Stimulated activated memory B cell treated with anti-CD40 and anti-IgM and Interleukin-4, amounts not matched to agents 10 μg/mL and 1 μg/mL and 100 μg/mL, for 72 hours (primary cell): ENCODE measurements around the gene MLXIP.
A peak's percentile ranks its signal among the peaks of the same experiment; 100 is the strongest.

Experiments
- ATAC-seq: fragments of 150-1000 bp; cut with Tn5 transposase; 2 replicates; pipeline ENCODE4 v1.10.0; 2021
- H3K27ac Mint-ChIP-seq: one replicate; pipeline ENCODE4 v1.8.0; 2022; ENCODE audit warnings: mild to moderate bottlenecking, mixed read lengths
- H3K27me3 Mint-ChIP-seq: one replicate; pipeline ENCODE4 v1.8.0; 2022; ENCODE audit warnings: mixed read lengths
- H3K36me3 Mint-ChIP-seq: one replicate; pipeline ENCODE4 v1.8.0; 2022; ENCODE audit warnings: mixed read lengths
- H3K4me1 Mint-ChIP-seq: one replicate; pipeline ENCODE4 v1.8.0; 2022; ENCODE audit warnings: mixed read lengths
- H3K4me3 Mint-ChIP-seq: one replicate; pipeline ENCODE4 v1.8.0; 2022; ENCODE audit warnings: mild to moderate bottlenecking, moderate library complexity, mixed read lengths
- H3K9me3 Mint-ChIP-seq: one replicate; pipeline ENCODE4 v1.8.0; 2022; ENCODE audit warnings: mixed read lengths

Gene MLXIP

GRCh38 chr12:122081083-122081696 is 2.6 kb downstream of the MLXIP start:
- H3K27me3 Mint-ChIP-seq, result no peaks in the 10 kb centered on the region
- H3K4me1 Mint-ChIP-seq, result peaks cover 76% of the 10 kb centered on the region
- H3K27ac Mint-ChIP-seq, result peak overlapping the region; percentile 65
- H3K36me3 Mint-ChIP-seq, result peaks cover 18% of the 10 kb centered on the region
- H3K4me3 Mint-ChIP-seq, result peak overlapping the region; percentile 58
- no peak for ATAC-seq
- no peaks in the 10 kb centered on the region for H3K9me3 Mint-ChIP-seq

GRCh38 chr12:122081697-122082221 is 3.2 kb downstream of the MLXIP start:
- peak overlapping the region; percentile 65 for H3K27ac Mint-ChIP-seq
- H3K27me3 Mint-ChIP-seq, result no peaks in the 10 kb centered on the region
- peaks cover 19% of the 10 kb centered on the region for H3K36me3 Mint-ChIP-seq
- no peaks in the 10 kb centered on the region for H3K9me3 Mint-ChIP-seq
- H3K4me1 Mint-ChIP-seq, result peaks cover 76% of the 10 kb centered on the region
- peak; percentile 53 for ATAC-seq
- H3K4me3 Mint-ChIP-seq, result peak overlapping the region; percentile 58

DNA sequence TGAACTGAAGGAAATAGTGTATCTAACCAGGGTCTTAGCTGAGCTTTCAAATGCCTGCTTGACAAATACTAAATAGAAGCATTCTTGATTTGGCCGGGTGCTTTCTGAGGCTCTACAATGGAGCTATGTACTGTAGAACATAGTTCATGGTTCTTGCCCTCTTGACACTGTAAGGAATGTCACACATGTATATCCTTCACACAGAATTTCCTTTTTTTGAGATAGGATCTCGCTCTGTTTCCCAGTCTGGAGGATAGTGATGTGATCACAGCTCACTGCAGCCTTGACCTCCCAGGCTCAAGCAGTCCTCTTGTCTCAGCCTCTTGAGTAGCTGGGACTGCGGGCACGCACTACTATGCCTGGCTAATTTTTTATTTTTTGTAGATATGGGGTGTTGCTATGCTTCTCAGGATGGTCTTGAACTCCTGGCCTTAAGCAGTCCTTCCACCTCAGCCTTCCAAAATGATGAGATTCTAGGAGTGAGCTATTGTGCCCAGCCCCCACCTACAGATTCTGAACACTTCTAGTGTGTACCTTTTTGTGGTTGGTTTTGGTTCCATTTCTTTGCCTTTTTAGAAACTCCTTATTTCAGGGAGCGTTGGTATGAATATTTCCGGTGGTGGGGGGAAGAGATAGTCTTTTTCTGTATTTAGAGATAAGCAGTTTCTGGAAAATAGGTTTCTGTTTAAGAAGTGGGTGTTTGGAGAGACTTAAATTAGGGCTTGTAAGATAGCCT is 4.2 kb downstream of the MLXIP start:
- peaks cover 80% of the 10 kb centered on the region for H3K4me1 Mint-ChIP-seq
- ATAC-seq, result no peak
- H3K4me3 Mint-ChIP-seq, result peak overlapping the region; percentile 4

GRCh38 chr12:122084857-122085405 is 6.4 kb downstream of the MLXIP start:
- Mint-ChIP-seq H3K9me3 (no peaks in the 10 kb centered on the region), H3K36me3 (peaks cover 34% of the 10 kb centered on the region), H3K4me1 (peaks cover 78% of the 10 kb centered on the region), H3K27ac (no peak overlapping the region), H3K4me3 (no peak overlapping the region), H3K27me3 (no peaks in the 10 kb centered on the region)
- no peak for ATAC-seq

More for the DNA sequence above, 4.2 kb downstream of the MLXIP start:
- peaks cover 29% of the 10 kb centered on the region for H3K36me3 Mint-ChIP-seq
- H3K9me3 Mint-ChIP-seq, result no peaks in the 10 kb centered on the region
- peak overlapping the region; percentile 65 for H3K27ac Mint-ChIP-seq
- H3K27me3 Mint-ChIP-seq, result no peaks in the 10 kb centered on the region

- Mint-ChIP-seq H3K9me3 (no peaks in the 10 kb centered on the region), H3K36me3 (peaks cover 34% of the 10 kb centered on the region), H3K4me3 (no peak overlapping the region), H3K27me3 (no peaks in the 10 kb centered on the region), H3K4me1 (peaks cover 74% of the 10 kb centered on the region), H3K27ac (peak overlapping the region; percentile 4)
- ATAC-seq, result no peak
Measured at GRCh38 chr12:122085591-122085990, 7.0 kb downstream of the MLXIP start.

DNA sequence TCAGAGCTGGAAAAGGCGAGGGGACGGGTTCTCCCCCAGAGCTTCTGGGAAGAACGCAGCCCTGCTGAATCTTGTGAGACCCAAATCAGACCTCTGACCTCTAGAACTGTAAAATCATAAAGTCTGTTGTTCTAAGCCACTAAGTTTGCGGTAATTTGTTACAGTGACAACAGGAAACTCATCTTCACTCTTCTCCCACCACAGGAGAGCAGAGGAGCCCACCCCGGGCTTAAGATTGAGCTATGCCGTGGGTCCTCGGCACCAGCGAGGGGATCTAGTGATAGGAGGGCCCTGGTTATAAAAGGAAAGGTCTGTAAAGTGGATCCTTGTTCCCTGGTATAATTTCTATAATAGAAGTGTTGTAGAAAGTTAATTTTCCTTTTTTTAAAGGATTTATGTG is 7.6 kb downstream of the MLXIP start:
- Mint-ChIP-seq H3K4me3 (no peak overlapping the region), H3K9me3 (no peaks in the 10 kb centered on the region), H3K36me3 (peaks cover 34% of the 10 kb centered on the region), H3K4me1 (peaks cover 73% of the 10 kb centered on the region), H3K27me3 (no peaks in the 10 kb centered on the region), H3K27ac (peak overlapping the region; percentile 4)
- no peak for ATAC-seq

GRCh38 chr12:122086641-122087285 is 8.2 kb downstream of the MLXIP start:
- Mint-ChIP-seq H3K27ac (peak overlapping the region; percentile 4), H3K36me3 (peaks cover 34% of the 10 kb centered on the region), H3K4me3 (no peak overlapping the region), H3K4me1 (peaks cover 67% of the 10 kb centered on the region), H3K27me3 (no peaks in the 10 kb centered on the region), H3K9me3 (no peaks in the 10 kb centered on the region)
- ATAC-seq, result no peak

- H3K36me3 Mint-ChIP-seq, result peaks cover 34% of the 10 kb centered on the region
- H3K4me1 Mint-ChIP-seq, result peaks cover 63% of the 10 kb centered on the region
- H3K9me3 Mint-ChIP-seq, result no peaks in the 10 kb centered on the region
- peak overlapping the region; percentile 39 for H3K27ac Mint-ChIP-seq
- no peaks in the 10 kb centered on the region for H3K27me3 Mint-ChIP-seq
- no peak for ATAC-seq
- no peak overlapping the region for H3K4me3 Mint-ChIP-seq
Measured at GRCh38 chr12:122087431-122088178, 9.0 kb downstream of the MLXIP start.

- peak overlapping the region; percentile 39 for H3K27ac Mint-ChIP-seq
- ATAC-seq, result no peak
- no peaks in the 10 kb centered on the region for H3K27me3 Mint-ChIP-seq
- peaks cover 34% of the 10 kb centered on the region for H3K36me3 Mint-ChIP-seq
- peaks cover 56% of the 10 kb centered on the region for H3K4me1 Mint-ChIP-seq
- no peak overlapping the region for H3K4me3 Mint-ChIP-seq
- H3K9me3 Mint-ChIP-seq, result no peaks in the 10 kb centered on the region
Measured at GRCh38 chr12:122088179-122088810, 9.7 kb downstream of the MLXIP start.

- H3K36me3 Mint-ChIP-seq, result peaks cover 28% of the 10 kb centered on the region
- no peak overlapping the region for H3K27ac Mint-ChIP-seq
- no peak for ATAC-seq
- no peaks in the 10 kb centered on the region for H3K9me3 Mint-ChIP-seq
- H3K4me1 Mint-ChIP-seq, result peaks cover 49% of the 10 kb centered on the region
- H3K27me3 Mint-ChIP-seq, result no peaks in the 10 kb centered on the region
- no peak overlapping the region for H3K4me3 Mint-ChIP-seq
Measured at GRCh38 chr12:122089077-122089476, 10.5 kb downstream of the MLXIP start.

DNA sequence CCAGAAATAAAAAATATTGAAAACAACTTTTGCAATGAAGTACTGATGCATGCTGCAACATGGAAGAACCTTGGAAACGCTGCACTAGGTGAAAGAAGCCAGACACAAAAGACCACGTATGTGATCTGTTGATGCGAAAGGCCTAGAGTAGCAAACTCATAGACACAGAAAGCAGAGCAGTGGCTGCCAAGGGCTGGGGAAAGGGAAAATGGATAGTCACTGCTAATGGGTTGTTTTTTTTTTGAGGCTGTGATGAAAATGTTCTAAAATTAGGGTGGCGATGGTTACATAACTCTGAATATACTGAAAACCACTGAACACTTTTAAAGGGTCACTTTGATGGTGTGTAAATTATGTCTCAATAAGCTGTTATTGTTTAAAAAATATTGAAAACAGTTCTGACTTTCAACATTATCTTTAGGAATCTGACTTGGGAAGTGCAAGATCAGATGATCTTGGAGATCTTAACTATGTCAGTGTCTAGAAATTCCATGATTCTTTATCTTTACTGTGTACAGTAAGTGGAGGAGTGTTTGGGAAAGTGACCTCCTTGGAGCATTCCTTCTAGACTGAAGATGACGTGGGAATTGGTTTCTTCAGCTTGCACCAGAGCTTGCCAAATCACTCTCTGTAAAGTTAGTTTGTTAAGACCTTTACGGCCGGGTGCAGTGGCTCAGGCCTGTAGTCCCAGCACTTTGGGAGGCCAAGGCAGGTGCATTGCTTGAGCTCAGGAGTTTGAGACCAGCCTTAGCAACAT is 12.4 kb downstream of the MLXIP start:
- Mint-ChIP-seq H3K36me3 (peaks cover 18% of the 10 kb centered on the region), H3K27ac (no peak overlapping the region), H3K9me3 (no peaks in the 10 kb centered on the region), H3K27me3 (no peaks in the 10 kb centered on the region), H3K4me1 (peaks cover 40% of the 10 kb centered on the region), H3K4me3 (no peak overlapping the region)
- no peak for ATAC-seq

DNA sequence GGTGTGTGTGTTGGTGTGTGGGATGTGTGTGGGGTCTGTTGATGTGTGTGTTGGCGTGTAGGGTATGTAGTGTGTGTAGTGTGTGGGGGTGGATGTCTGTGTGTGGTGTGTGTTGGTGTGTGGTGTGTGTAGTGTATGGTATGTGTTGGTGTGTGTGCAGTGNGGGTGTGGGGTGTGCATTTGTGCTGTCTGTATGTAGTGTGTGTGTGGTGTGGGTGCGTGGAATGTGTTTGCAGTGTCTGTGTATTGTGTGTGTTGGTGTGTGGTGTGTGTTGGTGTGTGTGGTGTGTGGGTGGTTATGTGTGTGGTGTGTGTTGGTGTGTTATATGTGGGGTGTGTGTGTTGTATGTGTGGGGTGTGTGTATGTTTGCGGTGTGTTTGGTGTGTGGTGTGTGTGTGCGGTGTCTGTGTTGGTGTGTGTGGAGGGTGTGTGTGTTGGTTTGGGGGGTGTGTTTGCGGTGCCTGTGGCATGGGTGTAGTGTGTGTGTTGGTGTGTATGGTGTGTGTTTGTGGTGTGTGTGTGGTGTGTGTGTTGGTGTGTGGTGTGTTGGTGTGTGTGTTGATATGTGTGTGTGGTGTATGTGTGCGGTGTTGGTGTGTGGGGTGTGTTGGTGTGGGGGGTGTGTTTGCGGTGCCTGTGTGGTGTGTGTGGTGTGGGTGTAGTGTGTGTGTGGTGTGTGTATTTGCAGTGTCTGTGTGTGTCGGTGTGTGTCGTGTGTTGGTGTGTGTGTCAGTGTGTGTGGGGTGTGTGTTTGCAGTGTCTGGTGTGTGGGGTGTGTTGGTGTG is 14.7 kb downstream of the MLXIP start:
- Mint-ChIP-seq H3K27ac (no peak overlapping the region), H3K27me3 (no peaks in the 10 kb centered on the region), H3K9me3 (no peaks in the 10 kb centered on the region), H3K4me1 (peaks cover 34% of the 10 kb centered on the region), H3K4me3 (no peak overlapping the region), H3K36me3 (peaks cover 9% of the 10 kb centered on the region)
- no peak for ATAC-seq

DNA sequence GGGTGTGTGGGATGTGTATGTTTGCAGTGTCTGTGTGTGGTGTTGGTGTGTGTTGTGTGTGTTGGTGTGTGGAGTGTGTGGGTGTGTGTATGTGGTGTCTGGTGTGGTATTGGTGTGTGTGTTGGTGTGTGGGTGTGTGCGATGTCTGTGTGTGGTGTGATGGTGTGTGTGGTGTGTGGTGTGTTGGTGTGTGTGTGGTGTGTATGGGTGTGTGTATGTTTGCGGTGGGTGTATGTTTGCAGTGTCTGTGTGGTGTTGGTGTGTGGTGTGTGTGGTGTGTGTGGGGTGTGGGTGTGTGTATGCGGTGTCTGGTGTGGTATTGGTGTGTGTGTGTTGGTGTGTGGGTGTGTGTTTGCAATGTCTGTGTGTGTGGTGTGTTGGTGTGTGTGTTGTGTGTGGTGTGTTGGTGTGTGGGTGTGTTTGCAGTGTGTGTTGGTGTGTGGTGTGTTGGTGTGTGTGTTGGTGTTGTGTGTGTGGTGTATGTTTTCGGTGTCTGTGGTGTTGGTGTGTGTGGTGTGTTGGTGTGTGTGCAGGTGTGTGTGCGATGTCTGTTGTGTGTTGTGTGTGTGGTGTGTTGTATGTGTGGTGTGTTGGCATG is 15.7 kb downstream of the MLXIP start:
- H3K4me3 Mint-ChIP-seq, result no peak overlapping the region
- H3K27me3 Mint-ChIP-seq, result no peaks in the 10 kb centered on the region
- H3K36me3 Mint-ChIP-seq, result peaks cover 7% of the 10 kb centered on the region
- no peak for ATAC-seq
- H3K4me1 Mint-ChIP-seq, result peaks cover 39% of the 10 kb centered on the region
- no peak overlapping the region for H3K27ac Mint-ChIP-seq
- H3K9me3 Mint-ChIP-seq, result no peaks in the 10 kb centered on the region
